Measurements from ENCODE around the gene P3H3.

DNA sequence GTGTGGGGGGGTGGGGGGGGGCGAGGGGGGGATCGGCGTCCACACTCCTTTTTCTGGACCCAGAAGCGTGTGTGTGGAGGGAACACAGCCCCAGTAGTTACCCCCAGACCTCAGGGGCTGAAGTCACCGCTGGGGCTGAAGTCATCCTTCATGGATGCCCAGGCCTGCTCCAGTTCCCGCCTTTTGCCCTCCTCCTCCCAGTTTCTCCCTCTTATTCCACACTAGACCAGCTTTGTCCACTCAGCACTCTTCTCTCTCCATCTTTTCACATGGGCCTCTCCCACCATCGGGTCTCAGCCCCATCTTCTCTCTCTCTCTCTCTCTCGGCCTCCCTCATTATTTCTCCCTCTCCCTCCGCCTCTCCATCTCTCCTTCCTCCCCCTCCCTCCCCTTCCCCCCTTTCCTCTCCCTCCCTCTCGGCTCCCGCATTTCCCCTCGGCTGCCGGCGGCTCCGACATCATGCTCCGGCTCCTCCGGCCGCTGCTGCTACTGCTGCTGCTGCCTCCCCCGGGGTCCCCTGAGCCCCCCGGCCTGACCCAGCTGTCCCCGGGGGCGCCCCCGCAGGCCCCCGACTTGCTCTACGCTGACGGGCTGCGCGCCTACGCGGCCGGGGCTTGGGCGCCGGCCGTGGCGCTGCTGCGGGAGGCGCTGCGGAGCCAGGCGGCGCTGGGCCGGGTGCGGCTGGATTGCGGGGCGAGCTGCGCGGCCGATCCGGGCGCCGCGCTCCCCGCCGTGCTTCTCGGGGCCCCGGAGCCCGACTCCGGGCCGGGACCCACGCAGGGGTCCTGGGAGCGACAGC, at the start of gene P3H3:
- no peak for TF ChIP-seq CTCF (tag by site-specific recombination; IDR thresholded peaks at IDR 0.05)
- no peak for TF ChIP-seq MEIS1 (CRISPR knock-in tag; IDR thresholded peaks at IDR 0.05; ENCODE audit: borderline replicate concordance)
- TF ChIP-seq ZNF24 (tag by site-specific recombination; IDR thresholded peaks at IDR 0.05): peak; percentile 59; the same call in 1 of the 2 replicates
- TF ChIP-seq ZBTB7A (tag by site-specific recombination; IDR thresholded peaks at IDR 0.05; ENCODE audit: low read depth): peak; percentile 90
- TF ChIP-seq ZNF423 (tag by site-specific recombination; IDR thresholded peaks at IDR 0.05): no peak
- peak; percentile 76 for TF ChIP-seq ZNF76 (tag by site-specific recombination; IDR thresholded peaks at IDR 0.05; ENCODE audit: borderline replicate concordance, low read depth)
- peak; percentile 57; the same call in 1 of the 2 replicates for TF ChIP-seq ZBTB17 (tag by site-specific recombination; IDR thresholded peaks at IDR 0.05)
- peak; percentile 55 for TF ChIP-seq KLF9 (tag by site-specific recombination; IDR thresholded peaks at IDR 0.05; ENCODE audit: low read depth)
- TF ChIP-seq MZF1 (tag by site-specific recombination; IDR thresholded peaks at IDR 0.05; ENCODE audit: borderline replicate concordance): peak; percentile 42; the same call in 1 of the 2 replicates
- TF ChIP-seq ZNF335 (tag by site-specific recombination; conservative IDR thresholded peaks at IDR 0.05): peak; percentile 52
- TF ChIP-seq KLF10 (tag by site-specific recombination; IDR thresholded peaks at IDR 0.05): 0 out of 2 replicates have a peak, but pooled peaks have one; percentile 40
- TF ChIP-seq ZNF138 (tag by site-specific recombination; IDR thresholded peaks at IDR 0.05; ENCODE audit: borderline replicate concordance): no peak
